K562 (cell line): Measurements from ENCODE around the gene SELENOI.

Experiments used
- CREB1 ChIP-seq, 2 experiments: sonication (generic) in 1 of 2; formaldehyde crosslinking in 1 of 2; IDR thresholded peaks; 2 replicates each; pipeline versions ENCODE4 v1.6.1 to v1.8.0; 2012 to 2022; ENCODE audit warnings: inconsistent platforms in 1 of 2, mild to moderate bottlenecking in 1 of 2, missing genetic modification reagents in 1 of 2, moderate library complexity in 1 of 2
- SIN3A ChIP-seq, 2 experiments: fragments of 150-350 bp in 1 of 2; IDR thresholded peaks; 2 replicates each; pipeline ENCODE4 v1.6.1; 2011 to 2016; ENCODE audit warnings: borderline replicate concordance in 2 of 2, low read depth in 2 of 2, low read length in 2 of 2, mild to moderate bottlenecking in 2 of 2, moderate library complexity in 2 of 2; ENCODE audit not compliant: control insufficient read depth in 1 of 2
- SMAD4 ChIP-seq: fragments of 250-450 bp; sonication (Bioruptor Pico); conservative IDR thresholded peaks from 2 replicates; pipeline ENCODE4 v1.8.0; 2021; ENCODE audit warnings: inconsistent platforms, mild to moderate bottlenecking, moderate library complexity
- SP1 ChIP-seq: sonication (generic); formaldehyde crosslinking; IDR thresholded peaks from 2 replicates; pipeline ENCODE4 v1.8.1; 2022; ENCODE audit warnings: mild to moderate bottlenecking, missing genetic modification reagents
- ZBTB33 ChIP-seq: sonication (generic); formaldehyde crosslinking; IDR thresholded peaks from 2 replicates; pipeline ENCODE4 v1.8.1; 2023; ENCODE audit warnings: mild to moderate bottlenecking, missing genetic modification reagents

- TF ChIP-seq CREB1 (IDR thresholded peaks at IDR 0.05) (no peak), CREB1 (CRISPR knock-in tag; IDR thresholded peaks at IDR 0.05) (no peak), SMAD4 (CRISPR knock-in tag) (no peak), ZBTB33 (CRISPR knock-in tag) (no peak), SP1 (CRISPR knock-in tag) (no peak), SIN3A (IDR thresholded peaks at IDR 0.05; ENCODE audit: borderline replicate concordance in 2 of 2, control insufficient read depth in 1 of 2, low read depth in 2 of 2, low read length in 2 of 2) (no peak)
Observed at GRCh38 chr2:26414311-26414710, 68.4 kb downstream of the SELENOI start.
